ENCODE measurements around the gene HERC3. TPM values are rescaled to one million over a fixed set of nuclear protein-coding genes. Genes with fewer than 3 reads are reported as not detected.

Gene HERC3
- total and polyA plus RNA-seq, 2 of the 13 experiments (the other 11 are each of a cell fraction or from before 2014, with no cell fraction given) = 3.8 to 6.2 TPM

DNA sequence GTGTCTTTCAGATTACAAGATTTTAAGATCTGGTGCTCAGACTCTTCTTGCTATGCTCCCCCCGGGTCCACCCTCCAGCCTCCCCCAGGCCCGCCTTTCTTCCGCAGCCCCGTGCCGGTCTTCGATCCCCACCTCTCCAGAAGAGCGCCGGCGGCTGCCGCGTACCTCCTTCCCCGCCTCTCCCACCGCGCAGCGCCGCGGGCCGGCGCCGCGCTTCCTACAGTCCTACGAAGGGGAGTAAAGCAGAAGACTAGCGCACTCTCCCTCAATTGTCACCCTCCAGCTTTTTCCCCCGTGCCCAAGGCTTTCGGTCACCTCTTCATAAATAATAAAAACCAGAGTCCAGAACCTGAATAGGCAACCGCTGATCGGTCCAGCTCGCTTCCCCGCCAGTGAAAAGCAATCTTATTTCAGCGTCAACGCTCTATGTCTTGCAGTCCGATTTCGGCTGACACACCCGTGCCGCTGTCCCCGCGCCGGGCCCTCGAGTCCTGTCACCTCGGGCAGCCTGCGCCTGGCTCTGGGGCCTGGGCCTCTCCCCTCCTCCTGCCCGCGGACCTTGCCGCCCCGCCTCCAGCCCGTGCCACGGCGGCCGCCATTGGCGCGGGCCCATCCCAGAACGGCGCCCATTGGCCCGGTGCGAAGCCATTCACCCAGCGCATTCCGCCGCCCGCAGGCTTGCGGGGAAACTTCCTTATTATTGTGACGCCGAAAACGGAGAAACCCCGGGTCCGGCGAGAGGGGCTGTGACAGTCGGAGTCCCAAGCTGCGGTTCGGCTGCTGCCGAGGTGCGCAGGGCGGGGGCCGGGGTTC, at the start of gene HERC3 (continued):
- TF ChIP-seq SP2 (CRISPR knock-in tag; IDR thresholded peaks at IDR 0.05) = peak; percentile 99
- peak; percentile 45 for TF ChIP-seq ZNF883 (CRISPR knock-in tag; IDR thresholded peaks at IDR 0.05; ENCODE audit: not compliant biosample characterization)
- TF ChIP-seq KDM3A (CRISPR knock-in tag; IDR thresholded peaks at IDR 0.05; ENCODE audit: low read depth) = no peak
- no peak for TF ChIP-seq ZNF263 (CRISPR knock-in tag; IDR thresholded peaks at IDR 0.05)
- no peak for TF ChIP-seq ZNF773 (CRISPR knock-in tag; IDR thresholded peaks at IDR 0.05; ENCODE audit: borderline replicate concordance)
- TF ChIP-seq ZZZ3 (CRISPR knock-in tag; IDR thresholded peaks at IDR 0.05; ENCODE audit: borderline replicate concordance) = no peak
- peak; percentile 59; the same call in 1 of the 2 replicates for TF ChIP-seq ZNF607 (CRISPR knock-in tag; IDR thresholded peaks at IDR 0.05; ENCODE audit: borderline replicate concordance)
- no peak for TF ChIP-seq ZNF33A (CRISPR knock-in tag; IDR thresholded peaks at IDR 0.05; ENCODE audit: borderline replicate concordance)
- TF ChIP-seq, protein P1, sequence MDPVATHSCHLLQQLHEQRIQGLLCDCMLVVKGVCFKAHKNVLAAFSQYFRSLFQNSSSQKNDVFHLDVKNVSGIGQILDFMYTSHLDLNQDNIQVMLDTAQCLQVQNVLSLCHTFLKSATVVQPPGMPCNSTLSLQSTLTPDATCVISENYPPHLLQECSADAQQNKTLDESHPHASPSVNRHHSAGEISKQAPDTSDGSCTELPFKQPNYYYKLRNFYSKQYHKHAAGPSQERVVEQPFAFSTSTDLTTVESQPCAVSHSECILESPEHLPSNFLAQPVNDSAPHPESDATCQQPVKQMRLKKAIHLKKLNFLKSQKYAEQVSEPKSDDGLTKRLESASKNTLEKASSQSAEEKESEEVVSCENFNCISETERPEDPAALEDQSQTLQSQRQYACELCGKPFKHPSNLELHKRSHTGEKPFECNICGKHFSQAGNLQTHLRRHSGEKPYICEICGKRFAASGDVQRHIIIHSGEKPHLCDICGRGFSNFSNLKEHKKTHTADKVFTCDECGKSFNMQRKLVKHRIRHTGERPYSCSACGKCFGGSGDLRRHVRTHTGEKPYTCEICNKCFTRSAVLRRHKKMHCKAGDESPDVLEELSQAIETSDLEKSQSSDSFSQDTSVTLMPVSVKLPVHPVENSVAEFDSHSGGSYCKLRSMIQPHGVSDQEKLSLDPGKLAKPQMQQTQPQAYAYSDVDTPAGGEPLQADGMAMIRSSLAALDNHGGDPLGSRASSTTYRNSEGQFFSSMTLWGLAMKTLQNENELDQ (CRISPR knock-in tag; IDR thresholded peaks at IDR 0.05; ENCODE audit: borderline replicate concordance) = no peak
- TF ChIP-seq PHF20 (CRISPR knock-in tag; IDR thresholded peaks at IDR 0.05) = peak; percentile 53
- TF ChIP-seq, protein P2, sequence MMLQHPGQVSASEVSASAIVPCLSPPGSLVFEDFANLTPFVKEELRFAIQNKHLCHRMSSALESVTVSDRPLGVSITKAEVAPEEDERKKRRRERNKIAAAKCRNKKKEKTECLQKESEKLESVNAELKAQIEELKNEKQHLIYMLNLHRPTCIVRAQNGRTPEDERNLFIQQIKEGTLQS (CRISPR knock-in tag; IDR thresholded peaks at IDR 0.05) = no peak
- TF ChIP-seq TGIF2 (CRISPR knock-in tag; IDR thresholded peaks at IDR 0.05) = peak; percentile 63; the same call in 1 of the 2 replicates
- TF ChIP-seq ZNF614 (CRISPR knock-in tag; IDR thresholded peaks at IDR 0.05; ENCODE audit: borderline replicate concordance) = peak; percentile 43; the same call in 1 of the 2 replicates
- no peak for TF ChIP-seq SCMH1 (CRISPR knock-in tag; IDR thresholded peaks at IDR 0.05; ENCODE audit: borderline replicate concordance)
- peak; percentile 63; the same call in 1 of the 2 replicates for TF ChIP-seq KDM2A (CRISPR knock-in tag; IDR thresholded peaks at IDR 0.05; ENCODE audit: borderline replicate concordance, low read depth)
- no peak for TF ChIP-seq ZNF749 (CRISPR knock-in tag; IDR thresholded peaks at IDR 0.05; ENCODE audit: borderline replicate concordance)
- TF ChIP-seq PRPF4 (IDR thresholded peaks at IDR 0.05; ENCODE audit: low read depth, low read length, poor library complexity, severe bottlenecking) = no peak
- TF ChIP-seq NFRKB (IDR thresholded peaks at IDR 0.05) = no peak
- no peak for TF ChIP-seq HCFC1 (IDR thresholded peaks at IDR 0.05; ENCODE audit: low read depth, low read length)
- TF ChIP-seq MED13 (CRISPR knock-in tag; IDR thresholded peaks at IDR 0.05) = no peak; the same call in 1 of the 2 replicates
- TF ChIP-seq SP140L (CRISPR knock-in tag; IDR thresholded peaks at IDR 0.05; ENCODE audit: borderline replicate concordance) = no peak
- no peak for TF ChIP-seq TEAD2 (CRISPR knock-in tag; IDR thresholded peaks at IDR 0.05)
- TF ChIP-seq RAD21 (CRISPR knock-in tag; IDR thresholded peaks at IDR 0.05) = no peak
- TF ChIP-seq FOXP1 (IDR thresholded peaks at IDR 0.05) = no peak
- no peak for TF ChIP-seq FOXP1 (CRISPR knock-in tag; IDR thresholded peaks at IDR 0.05)
- no peak for TF ChIP-seq FIP1L1 (IDR thresholded peaks at IDR 0.05; ENCODE audit: borderline replicate concordance, insufficient read depth, low read depth, low read length)
- no peak for TF ChIP-seq ZNF383 (CRISPR knock-in tag; IDR thresholded peaks at IDR 0.05; ENCODE audit: borderline replicate concordance)
- TF ChIP-seq ATRX (CRISPR knock-in tag; IDR thresholded peaks at IDR 0.05; ENCODE audit: borderline replicate concordance) = no peak
- TF ChIP-seq ZNF605 (CRISPR knock-in tag; IDR thresholded peaks at IDR 0.05) = peak; percentile 23; the same call in 1 of the 2 replicates
- TF ChIP-seq ZNF143 (CRISPR knock-in tag; IDR thresholded peaks at IDR 0.05) = no peak
